Tibial nerve (tissue), 3 donors: ENCODE data around the gene CAVIN1.

Experiments used
- POLR2A ChIP-seq, 2 donors: fragments of 450-650 bp; IDR thresholded peaks; one replicate each; pipeline ENCODE4 v1.6.1; 2017; ENCODE audit warnings: antibody characterized with exemption in 2 of 2, mild to moderate bottlenecking in 2 of 2, moderate library complexity in 2 of 2
- TF ChIP-seq, protein P1 (sequence below), 5 experiments: fragments of 200-600 bp in 3 of 5; fragments of 450-650 bp in 2 of 5; sonication (generic) in 3 of 5; IDR thresholded peaks; one replicate each; pipeline ENCODE4 v1.5.1; 2016 to 2019; ENCODE audit warnings: antibody characterized with exemption in 5 of 5, mild to moderate bottlenecking in 3 of 5, moderate library complexity in 2 of 5

DNA sequence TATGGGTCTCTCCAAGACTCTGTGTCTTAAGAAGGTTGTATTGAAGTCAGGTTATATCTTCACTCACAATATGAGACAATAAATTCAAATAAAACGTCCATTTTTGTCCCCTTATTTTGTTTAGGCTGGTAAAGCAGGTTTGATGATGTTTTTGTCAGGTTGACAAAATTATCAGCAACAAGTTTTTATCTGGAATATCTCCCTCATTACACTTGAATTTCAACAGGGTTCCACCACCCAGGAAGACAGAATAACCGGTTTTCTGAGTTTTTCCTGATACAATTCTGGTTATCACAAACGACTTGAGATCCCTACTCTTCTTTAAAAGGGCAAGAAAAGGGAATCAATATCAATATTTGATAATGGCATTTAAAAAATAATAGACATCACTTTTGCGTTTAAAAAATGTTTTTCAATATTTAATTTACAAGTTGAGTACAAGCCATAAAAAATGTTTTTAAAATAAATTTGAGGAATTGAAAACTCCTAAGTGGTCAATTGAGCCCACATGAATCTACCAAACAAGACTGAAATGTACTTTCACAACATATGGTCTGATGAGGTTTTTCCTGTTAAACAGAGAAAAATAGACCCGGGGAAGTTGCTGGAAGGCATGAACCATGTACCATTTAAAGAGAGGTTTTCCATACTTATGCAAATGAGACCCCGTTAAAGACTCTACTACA lies 34.2 kb upstream of the CAVIN1 start:
- TF ChIP-seq, protein P1, sequence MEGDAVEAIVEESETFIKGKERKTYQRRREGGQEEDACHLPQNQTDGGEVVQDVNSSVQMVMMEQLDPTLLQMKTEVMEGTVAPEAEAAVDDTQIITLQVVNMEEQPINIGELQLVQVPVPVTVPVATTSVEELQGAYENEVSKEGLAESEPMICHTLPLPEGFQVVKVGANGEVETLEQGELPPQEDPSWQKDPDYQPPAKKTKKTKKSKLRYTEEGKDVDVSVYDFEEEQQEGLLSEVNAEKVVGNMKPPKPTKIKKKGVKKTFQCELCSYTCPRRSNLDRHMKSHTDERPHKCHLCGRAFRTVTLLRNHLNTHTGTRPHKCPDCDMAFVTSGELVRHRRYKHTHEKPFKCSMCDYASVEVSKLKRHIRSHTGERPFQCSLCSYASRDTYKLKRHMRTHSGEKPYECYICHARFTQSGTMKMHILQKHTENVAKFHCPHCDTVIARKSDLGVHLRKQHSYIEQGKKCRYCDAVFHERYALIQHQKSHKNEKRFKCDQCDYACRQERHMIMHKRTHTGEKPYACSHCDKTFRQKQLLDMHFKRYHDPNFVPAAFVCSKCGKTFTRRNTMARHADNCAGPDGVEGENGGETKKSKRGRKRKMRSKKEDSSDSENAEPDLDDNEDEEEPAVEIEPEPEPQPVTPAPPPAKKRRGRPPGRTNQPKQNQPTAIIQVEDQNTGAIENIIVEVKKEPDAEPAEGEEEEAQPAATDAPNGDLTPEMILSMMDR (IDR thresholded peaks at IDR 0.05) = no peak
- TF ChIP-seq POLR2A (IDR thresholded peaks at IDR 0.05) = no peak
